Measurements from ENCODE around the gene RSPO3.

Gene RSPO3

GRCh38 chr6:127162836-127163235 lies 44.4 kb downstream of the RSPO3 start:
- no peak for DNase-seq (ENCODE audit: low spot score)

- no peak for DNase-seq (ENCODE audit: low spot score)
Measured at GRCh38 chr6:127164036-127164435, 45.6 kb downstream of the RSPO3 start.

GRCh38 chr6:127164565-127164964 lies 46.1 kb downstream of the RSPO3 start:
- DNase-seq (ENCODE audit: low spot score), result no peak

- DNase-seq (ENCODE audit: low spot score), result no peak
Measured at GRCh38 chr6:127173156-127173940, 54.9 kb downstream of the RSPO3 start.

- DNase-seq (ENCODE audit: low spot score), result no peak
Measured at GRCh38 chr6:127176146-127176545, 57.7 kb downstream of the RSPO3 start.

- no peak for DNase-seq (ENCODE audit: low spot score)
Measured at GRCh38 chr6:127177030-127177922, 58.8 kb downstream of the RSPO3 start.

GRCh38 chr6:127177923-127178231 lies 59.4 kb downstream of the RSPO3 start:
- no peak for DNase-seq (ENCODE audit: low spot score)

- no peak for DNase-seq (ENCODE audit: low spot score)
Measured at GRCh38 chr6:127178746-127179145, 60.3 kb downstream of the RSPO3 start.

GRCh38 chr6:127180426-127180825 lies 62.0 kb downstream of the RSPO3 start:
- DNase-seq (ENCODE audit: low spot score), result no peak

GRCh38 chr6:127182501-127182900 lies 64.0 kb downstream of the RSPO3 start:
- DNase-seq (ENCODE audit: low spot score), result no peak

GRCh38 chr6:127185437-127185995 lies 67.0 kb downstream of the RSPO3 start:
- no peak for DNase-seq (ENCODE audit: low spot score)

- DNase-seq (ENCODE audit: low spot score), result no peak
Measured at GRCh38 chr6:127186889-127187288, 68.4 kb downstream of the RSPO3 start.

- DNase-seq (ENCODE audit: low spot score), result no peak
Measured at GRCh38 chr6:127188744-127189143, 70.3 kb downstream of the RSPO3 start.

- no peak for DNase-seq (ENCODE audit: low spot score)
Measured at GRCh38 chr6:127190552-127190951, 72.1 kb downstream of the RSPO3 start.

GRCh38 chr6:127191716-127192115 lies 73.2 kb downstream of the RSPO3 start:
- DNase-seq (ENCODE audit: low spot score), result no peak

GRCh38 chr6:127192911-127193541 lies 74.6 kb downstream of the RSPO3 start:
- no peak for DNase-seq (ENCODE audit: low spot score)

- DNase-seq (ENCODE audit: low spot score), result no peak
Measured at GRCh38 chr6:127195833-127196232, 77.4 kb downstream of the RSPO3 start.

GRCh38 chr6:127198549-127198948 lies 80.1 kb downstream of the RSPO3 start:
- no peak for DNase-seq (ENCODE audit: low spot score)

- no peak for DNase-seq (ENCODE audit: low spot score)
Measured at GRCh38 chr6:127199470-127199869, 81.0 kb downstream of the RSPO3 start.

GRCh38 chr6:127200114-127200513 lies 81.6 kb downstream of the RSPO3 start:
- no peak for DNase-seq (ENCODE audit: low spot score)

GRCh38 chr6:127201321-127201720 lies 82.8 kb downstream of the RSPO3 start:
- DNase-seq (ENCODE audit: low spot score), result peak; percentile 64

GRCh38 chr6:127202676-127203075 lies 84.2 kb downstream of the RSPO3 start:
- DNase-seq (ENCODE audit: low spot score), result no peak

- no peak for DNase-seq (ENCODE audit: low spot score)
Measured at GRCh38 chr6:127204281-127204680, 85.8 kb downstream of the RSPO3 start.
